ENCODE results near the gene NDUFB10.
"Not testable (repeated sequence)": the region's sequence is repeated elsewhere in the genome, so short reads cannot be mapped to it uniquely, and the experiment has no call there.

Gene NDUFB10

DNA sequence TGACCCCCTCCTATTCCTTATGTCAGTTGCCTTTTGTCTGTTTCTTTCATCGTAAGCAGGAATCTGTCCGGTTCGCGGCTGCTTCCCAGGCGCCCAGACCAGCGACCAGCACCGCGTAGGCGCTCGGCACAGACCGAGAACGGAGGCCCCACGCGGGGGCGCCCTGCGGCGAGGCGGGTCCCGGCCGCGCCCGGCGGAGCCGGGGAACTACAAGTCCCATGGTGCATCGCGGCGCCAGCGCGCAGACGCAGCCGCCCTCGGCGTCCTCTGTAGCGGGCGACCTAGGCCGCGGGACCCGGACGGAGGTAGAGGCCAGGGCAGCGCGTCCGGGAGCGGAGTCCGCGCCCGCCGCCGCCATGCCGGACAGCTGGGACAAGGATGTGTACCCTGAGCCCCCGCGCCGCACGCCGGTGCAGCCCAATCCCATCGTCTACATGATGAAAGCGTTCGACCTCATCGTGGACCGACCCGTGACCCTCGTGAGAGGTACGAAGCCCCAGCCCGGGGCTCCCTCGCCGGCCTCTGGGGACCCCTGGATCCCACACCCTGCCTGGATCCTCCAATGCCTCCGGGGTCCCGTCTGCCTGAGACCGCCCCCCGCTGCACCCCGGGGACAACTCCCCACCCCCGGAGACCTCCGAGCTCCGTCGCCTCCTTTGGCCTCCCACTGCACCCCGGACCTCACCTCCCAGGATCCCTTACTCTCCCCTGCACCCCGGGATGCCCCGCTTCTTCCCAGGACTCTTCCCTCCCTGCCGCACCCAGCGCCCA lies at the start of gene NDUFB10:
Gene NDUFB10 (plus strand): TSS at position 270 of the 771 bp plus-strand sequence. CDS start 87 bp downstream, at position 357.
- peak; percentile 89 to 92 for DNase-seq

DNA sequence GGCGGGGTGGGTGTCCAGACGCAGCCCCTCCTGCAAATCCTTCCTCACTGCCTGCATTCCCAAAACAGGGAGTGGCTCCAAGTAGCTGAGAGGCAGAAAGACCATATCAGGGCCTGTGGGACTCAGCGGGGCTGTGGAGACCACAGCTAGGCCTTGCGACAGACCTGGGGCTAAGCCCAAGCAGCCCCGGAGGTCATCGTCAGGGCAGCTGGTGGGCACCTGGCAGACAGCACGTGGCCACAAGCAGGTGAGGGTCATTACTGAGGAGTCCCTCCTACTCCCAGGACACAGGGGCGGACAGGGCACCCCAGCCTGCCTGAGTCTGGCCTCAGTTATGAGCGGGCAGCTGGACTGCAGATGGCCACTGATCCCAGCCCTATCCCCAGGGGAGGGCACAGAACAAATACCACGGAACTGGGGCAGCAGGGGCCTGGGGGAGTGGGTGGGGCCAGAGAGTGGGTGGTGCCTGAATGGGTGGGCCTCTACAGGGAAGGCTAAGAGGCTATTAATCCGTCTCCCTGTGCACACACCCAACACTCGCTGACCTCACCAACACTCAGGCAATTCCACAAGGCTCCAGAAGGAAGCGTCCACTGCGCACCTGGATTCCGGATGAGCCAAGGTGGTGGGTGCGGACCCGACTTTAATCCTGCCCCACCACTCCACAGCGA lies 49.6 kb upstream of the NDUFB10 start:
- DNase-seq, result no peak

DNA sequence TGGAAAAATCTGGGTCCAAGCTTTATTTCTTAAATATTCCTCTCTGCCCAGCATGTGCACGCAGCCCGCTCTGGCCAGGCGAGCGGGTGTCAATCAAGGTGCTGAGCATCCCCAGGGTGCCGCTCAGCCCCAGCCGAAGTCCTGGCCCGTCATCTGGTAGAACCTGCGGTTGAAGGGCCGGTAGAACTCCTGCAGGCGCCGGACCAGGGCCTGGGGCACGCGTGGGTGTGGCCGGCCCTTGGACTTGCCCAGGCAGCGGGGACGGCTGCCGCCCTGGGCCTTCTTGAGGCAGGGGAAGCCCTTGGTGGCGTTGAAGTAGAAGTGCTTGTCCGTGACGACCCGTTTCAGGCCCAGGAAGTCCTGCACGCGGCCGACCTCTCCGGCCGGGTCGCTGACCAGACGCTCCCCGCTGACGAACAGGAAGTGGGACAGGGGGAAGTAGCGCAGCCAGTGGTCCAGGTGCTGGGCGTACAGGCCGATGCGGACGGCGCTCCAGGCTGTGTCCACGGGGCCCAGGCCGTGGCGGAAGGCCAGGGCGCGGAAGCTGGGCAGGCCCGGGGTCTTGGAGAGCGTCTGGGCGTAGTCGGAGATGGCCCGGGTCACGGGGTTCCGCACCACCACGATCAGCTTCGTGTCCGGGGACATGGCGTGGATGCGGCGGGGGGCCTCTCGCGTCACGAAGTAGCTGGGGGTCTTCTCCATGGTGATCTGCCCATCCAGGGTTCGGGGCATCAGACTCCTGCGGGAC lies 47.7 kb upstream of the NDUFB10 start:
- DNase-seq, result no peak

DNA sequence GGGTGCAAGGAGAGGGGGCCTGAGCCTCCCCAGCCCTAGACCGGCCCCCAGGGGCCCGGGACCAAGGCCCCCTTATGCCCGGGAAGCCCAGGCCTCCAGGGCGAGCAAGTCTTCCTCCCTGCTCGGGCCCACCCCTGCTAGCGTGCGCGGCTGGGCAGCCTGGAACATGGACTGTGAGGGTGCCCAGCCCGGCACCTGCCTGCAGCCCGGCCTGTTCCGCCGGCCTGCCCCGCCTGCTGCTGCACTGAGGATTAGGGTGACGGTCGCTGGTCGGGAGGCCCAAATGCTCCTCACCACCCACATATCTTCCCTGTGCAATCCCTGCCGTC lies 47.2 kb upstream of the NDUFB10 start:
- DNase-seq, result no peak

DNA sequence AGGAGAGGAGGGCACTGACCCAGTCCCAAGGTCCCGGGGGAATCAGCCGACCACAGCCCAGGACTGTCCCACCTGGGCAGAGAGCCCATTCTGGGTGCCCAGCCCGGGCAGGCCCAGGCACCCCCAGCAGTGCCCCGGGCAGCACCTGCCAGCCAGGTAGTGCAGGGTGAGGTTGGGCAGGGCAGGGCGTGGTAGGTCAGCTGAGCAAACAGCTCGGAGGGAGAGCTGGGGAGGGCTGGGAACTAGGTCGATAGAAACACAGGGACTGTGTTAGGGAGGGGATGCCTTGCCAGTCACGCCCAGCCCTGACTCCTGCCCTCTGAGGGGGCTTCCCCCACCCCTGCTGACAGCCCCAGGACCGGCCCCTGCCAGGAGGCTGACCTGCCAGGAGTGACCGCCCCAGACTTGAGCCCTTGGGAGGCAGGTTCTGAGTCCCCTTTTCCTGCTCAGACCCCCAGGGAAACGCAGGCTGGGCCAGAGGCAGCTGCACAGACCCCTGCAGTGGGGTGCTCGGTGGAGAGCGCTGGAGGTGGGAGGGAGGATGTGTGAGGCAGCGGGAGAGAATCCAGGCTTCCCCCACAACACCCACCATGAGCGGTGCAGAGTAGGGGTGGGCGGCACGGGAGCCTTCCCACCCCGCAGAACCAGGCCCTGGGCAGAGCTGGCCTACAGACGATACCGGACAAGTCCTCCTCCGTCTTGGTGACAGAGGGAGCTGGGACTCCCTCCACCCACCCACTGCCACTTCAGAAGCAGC lies 45.8 kb upstream of the NDUFB10 start:
- no peak for DNase-seq

DNA sequence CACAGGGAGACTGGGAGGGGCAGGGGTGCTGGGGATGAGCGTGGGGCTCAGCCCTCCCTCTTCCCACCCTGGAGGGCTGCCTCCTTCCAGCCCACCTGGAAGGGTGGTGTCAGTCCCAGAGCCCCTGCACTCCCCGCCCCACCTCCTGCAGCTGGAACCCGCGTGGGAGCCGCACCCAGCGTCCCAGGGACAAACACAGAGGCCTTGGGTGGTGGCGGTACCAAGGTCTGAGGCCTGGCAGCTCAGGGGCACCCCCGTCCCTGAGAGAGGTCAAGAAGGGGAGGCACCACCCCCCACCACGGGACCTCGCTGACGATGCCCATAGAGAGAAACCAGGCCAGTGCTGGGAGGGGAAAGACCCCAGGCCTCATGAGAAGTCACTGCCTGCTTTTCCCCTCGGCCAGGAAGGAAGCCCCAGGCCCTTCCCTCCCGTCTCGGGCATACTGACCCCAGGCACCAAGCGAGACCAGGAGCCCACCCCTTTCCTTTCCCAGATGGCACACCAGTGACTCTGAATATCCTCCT lies 45.2 kb upstream of the NDUFB10 start:
- no peak for DNase-seq

DNA sequence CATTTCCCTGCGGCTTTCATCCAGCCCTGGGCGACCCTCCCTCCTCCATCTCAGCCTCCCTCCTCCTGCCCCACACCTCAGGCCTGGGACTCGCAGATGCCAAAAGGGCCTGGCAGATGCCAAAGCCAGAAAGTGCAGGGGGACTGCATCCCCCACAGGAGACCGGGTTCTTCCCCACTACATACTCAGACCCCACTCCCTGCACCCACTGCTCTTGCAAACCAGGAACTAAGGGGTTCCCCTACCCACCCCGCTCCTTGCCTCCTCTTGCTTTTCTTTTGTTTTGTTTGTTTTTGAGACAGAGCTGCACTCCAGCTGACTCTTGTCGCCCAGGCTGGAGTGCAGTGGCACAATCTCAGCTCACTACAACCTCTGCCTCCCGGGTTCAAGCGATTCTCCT lies 44.4 kb upstream of the NDUFB10 start:
- DNase-seq, result no peak

DNA sequence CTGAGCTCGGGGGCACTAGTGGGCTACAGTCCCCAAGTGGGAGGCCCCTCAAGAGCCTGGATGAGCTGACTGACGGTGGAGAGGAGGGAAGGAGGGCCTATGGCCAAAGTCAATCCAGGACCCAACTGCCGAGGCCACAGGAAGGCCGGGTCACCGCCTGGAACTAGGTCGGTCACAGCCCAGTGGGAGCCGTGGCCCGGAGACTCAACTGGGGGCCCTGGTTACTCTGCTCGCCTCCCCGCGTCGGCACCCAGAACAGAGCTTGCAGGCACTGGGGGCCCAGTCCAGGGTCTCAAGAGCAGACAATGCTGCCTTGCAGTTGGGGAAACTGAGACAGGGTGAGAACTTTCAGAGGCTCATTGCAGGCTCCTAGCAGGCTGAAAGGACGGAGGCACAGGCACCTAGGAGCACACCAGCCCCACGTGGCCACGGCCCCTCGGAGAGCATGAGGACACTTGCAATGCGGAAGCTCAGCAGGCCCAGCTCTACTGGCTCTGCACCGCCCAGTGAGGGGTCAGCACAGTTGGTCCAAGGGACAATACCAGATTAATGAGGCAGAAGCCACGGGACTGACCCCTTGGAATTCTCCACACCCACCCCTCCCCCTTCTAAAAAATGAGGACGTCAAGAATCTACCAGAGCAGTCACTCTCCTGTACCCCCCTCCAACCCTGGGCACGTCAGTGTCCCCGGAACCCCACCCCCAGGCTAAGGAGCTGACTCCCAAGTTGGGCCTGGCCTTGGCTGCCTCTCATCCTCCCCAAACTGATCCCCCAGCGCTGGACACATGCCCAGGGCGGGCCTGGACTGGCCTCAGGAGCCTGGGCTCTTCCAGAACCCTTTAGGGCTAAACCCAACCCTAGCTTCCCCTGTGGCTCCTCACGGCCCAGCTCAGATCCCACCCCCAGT lies 43.4 kb upstream of the NDUFB10 start:
- no peak for DNase-seq

- no peak for DNase-seq
Observed at GRCh38 chr16:1916640-1916990, 42.7 kb upstream of the NDUFB10 start.

GRCh38 chr16:1917056-1917664 lies 42.2 kb upstream of the NDUFB10 start:
- no peak for DNase-seq

DNA sequence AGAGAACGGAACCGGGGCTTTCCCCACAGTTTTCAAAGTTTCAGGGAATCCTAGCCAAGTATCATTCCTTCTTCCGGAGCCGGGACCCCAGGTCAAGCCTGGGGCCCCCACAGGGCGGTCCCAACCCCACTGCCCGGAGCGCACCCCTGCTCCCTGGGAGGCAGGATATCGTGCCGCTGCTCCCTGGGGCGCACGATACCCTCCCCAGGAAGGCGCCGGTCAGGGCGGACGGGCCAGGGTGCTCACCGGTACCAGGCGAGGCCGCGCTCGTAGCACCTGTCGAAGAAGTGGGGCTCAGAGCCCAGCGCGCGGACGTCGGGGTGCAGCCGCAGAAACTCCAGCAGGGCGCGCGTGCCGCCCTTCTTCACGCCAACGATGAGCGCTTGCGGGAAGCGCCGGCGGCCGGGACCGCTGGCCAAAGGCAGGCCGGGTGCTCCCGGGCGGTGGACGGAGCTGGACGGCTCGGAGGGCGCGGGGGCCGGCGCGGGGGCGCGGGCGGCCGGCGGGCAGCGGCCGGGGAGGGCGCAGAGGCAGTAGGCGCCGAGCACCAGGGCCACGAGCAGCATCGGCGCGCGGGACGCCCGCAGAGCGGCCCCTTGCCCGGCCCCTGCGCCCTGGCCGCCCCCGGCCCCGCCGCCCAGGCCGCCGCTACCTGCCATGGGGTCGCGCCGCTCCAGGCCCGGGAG lies 41.5 kb upstream of the NDUFB10 start:
- DNase-seq, result no peak

DNA sequence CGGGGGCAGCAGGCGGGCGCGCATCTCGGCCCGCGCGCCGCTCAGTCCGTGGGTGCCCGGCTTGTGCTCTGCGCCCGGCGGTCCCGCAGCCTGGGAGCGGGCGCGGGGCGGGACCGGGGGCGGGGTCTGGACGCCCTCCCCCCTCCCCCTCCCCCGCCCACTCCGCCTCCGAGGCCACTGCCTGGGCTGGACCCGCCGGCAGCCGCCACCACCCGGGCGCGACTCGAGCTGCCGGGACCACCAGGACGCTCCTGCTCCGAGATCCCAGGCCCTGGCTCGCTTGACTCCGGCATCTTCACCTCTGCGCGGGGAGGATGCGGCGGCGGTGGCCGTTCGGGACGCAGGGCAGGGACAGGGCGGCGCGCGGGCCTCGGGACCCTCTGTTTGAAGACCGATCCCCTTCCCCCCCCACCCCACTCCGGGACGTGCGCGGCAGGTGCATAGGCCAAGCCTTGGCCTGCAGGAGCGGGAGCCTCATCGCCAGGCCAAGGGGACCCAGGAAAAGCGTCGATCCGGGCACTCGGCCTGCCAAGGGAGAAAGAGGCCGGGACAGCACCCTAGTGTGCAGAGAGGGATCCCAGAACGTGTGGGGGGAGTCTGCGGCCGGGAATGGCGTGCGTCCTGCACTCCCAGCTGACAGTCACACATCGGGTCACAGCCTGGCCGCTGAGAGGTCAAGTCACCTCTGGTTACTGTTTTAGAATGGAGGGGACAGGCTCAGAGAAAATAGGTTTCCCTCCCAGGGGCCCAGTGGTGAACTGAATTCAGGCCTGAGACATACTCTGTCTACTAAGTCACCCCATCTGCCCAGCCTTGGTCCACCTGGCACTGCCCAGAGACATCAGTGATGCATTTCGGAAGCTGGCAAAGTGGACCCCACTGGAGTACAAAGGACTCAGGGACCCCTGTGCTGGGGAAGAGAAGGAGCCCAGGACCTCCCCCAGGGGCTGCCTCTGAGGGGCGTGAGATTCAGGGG lies 40.7 kb upstream of the NDUFB10 start, which contains the start of gene HS3ST6:
Gene HS3ST6 (minus strand): TSS at position 65 of the 976 bp plus-strand sequence. CDS start 92 bp downstream, outside the sequence.
- DNase-seq, result no peak

DNA sequence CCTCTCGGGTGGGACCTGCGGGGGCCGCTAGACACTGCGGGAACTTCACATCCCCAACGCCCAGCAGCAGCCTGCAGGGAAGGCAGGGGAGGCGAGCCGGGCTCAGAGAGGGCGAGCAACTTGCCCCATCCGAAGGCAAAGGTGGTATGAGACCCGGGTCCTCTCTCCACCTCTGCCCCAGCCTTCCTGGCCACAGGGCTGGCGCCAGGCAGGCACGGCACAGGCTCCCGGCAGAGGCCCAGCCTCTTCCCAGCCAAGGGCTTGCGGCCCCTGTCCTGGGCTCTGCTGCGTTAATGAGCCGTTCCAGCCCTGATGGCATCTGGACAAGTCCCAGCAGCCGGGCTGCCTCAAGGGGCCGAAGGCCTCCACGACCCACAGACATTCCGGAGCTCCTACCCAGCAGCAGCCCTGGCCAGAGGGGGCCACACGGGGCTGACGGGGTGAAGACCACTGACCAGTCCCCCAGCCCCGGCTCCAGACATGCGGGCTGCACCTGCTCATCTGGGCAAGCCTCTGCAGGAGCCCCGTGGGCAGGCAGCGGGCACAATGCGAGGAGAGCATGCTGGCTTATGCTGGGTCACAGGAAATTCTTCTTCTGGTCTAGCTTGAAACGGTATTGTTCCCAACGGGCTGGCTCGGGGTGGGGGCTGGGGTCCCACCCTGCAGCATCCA lies 39.9 kb upstream of the NDUFB10 start:
- DNase-seq, result no peak

DNA sequence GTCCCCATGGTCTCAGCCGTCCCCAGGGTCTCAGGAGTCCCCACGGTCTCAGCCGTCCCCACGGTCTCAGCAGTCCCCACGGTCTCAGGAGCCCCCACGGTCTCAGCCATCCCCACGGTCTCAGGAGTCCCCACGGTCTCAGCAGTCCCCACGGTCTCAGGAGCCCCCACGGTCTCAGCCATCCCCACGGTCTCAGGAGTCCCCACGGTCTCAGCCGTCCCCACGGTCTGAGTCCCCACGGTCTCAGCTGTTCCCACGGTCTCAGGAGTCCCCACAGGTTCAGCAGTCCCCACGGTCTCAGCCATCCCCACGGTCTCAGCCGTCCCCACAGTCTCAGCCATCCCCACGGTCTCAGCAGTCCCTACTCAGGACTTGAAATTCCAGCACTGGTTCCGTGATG lies 39.2 kb upstream of the NDUFB10 start:
- DNase-seq, result not testable (repeated sequence)

DNA sequence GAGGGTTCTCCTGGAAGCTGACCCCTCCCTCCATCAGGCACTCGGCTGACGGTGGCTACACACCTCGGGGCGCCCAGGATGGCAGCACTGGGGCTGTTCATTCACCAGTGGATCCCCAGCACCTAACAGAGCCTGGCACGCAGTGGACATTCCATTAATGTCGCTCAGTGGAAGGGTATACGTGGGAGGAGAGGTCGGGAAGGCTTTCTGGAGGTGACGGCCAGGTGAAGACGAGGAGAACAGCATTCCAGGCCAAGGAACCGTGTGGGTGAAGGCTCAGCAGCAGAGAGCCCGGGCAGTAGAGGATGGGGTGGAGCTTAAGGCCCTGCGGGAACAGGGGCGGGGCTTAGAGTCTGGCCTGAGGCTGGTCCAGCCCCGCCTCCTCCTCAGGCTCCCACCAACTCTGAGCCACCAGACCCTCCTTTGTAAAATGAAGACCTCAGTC lies 38.6 kb upstream of the NDUFB10 start:
- no peak for DNase-seq

GRCh38 chr16:1922357-1922756 lies 37.0 kb upstream of the NDUFB10 start:
- DNase-seq, result no peak

- no peak for DNase-seq
Observed at GRCh38 chr16:1923299-1924034, 35.9 kb upstream of the NDUFB10 start.

DNA sequence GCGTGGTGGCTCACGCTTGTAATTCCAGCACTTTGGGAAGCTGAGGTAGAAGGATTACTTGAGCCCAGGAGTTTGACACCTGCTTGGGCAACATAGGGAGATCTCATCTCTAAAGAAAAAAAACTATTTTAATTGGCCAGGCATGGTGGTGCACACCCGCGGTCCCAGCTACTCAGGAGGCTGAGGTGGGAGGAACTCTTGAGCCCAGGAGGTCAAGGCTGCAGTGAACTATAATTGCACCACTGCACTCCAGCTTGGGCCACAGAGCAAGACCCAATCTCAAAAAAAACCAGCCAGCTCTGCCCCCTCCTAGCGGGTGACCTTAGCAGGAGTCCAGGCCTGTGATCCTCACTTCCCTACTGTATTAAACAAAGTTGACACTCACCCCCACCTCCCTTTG lies 35.2 kb upstream of the NDUFB10 start:
- DNase-seq, result no peak
